GM19328 (cell line): ENCODE measurements around the gene FSTL4.

Source experiments
- ATAC-seq: cut with Tn5 transposase; IDR thresholded peaks from one replicate; pipeline ENCODE4 v1.9.1; 2021; ENCODE audit warnings: mild to moderate bottlenecking, moderate library complexity; ENCODE audit not compliant: unreplicated experiment

FSTL4 gene

DNA sequence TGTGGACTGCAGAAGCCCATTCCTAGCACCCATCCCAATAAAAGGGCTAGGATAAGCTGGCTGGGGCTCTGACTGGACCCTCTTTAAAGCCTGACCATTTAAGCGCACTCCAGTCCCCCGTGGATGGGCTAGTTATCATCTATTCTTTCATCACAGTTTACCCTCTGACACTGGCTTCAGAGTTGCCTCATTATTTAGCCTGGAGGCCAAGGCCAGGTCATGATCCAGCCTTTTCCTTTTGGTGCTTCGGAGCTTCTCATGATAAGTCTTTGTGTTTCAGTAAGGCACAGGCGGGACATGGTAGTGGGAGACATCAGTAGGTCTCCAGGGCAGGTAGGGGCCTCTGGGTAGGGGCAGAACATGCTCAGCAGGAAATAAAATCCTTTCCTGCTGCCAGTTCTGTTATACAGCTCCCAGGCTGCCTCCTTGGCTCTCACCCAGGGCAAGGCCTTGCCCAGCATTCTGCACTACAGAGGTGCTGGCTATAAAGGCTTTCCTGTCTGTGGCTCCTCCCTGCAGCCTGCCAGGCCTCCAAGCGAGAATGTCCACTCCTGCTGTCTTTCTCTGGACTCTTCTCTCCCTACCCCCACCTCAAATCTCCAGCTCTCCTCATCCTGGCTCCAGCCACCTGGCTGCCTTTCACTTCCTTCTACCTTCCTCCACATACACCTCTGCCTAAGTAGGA is 128.8 kb downstream of the FSTL4 start:
- no peak for ATAC-seq

DNA sequence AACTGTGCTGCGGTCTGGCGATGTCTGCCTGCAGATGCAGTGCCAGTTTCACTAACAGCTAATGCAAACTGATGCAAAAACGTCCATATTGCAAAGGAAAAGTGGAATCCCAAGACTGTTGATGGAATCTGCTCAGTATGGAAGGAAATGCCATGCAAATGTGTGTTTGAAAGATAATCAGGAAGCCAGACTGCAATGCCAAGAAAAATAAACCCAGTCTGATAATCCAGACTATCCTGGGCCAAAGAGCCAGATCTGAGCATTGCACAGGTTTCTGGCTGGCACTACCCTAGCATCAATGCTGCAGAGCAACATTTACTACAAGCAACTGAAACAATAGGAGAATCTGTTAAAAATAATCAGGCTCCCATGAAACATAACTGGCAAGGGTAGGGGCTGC is 130.3 kb downstream of the FSTL4 start:
- ATAC-seq, result no peak

DNA sequence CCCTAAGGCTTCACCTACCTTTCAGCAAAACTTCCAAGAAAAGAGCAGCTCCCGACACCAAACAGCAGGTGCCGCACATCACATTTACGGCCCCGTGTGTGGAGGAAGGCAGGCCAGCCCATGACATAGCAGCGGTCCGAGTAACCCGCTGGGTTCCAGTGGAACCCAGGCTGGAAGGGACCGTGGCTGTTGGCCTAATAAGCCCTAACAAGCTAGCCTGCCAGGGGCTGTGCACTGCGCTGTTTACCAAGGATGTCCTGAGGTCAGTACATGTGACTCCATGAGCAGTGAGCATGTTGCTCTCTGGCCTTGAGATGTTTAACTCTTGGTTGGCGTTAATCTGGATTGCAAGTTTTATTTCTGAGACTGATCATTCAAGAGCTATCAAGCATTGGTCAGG is 131.5 kb downstream of the FSTL4 start:
- no peak for ATAC-seq

DNA sequence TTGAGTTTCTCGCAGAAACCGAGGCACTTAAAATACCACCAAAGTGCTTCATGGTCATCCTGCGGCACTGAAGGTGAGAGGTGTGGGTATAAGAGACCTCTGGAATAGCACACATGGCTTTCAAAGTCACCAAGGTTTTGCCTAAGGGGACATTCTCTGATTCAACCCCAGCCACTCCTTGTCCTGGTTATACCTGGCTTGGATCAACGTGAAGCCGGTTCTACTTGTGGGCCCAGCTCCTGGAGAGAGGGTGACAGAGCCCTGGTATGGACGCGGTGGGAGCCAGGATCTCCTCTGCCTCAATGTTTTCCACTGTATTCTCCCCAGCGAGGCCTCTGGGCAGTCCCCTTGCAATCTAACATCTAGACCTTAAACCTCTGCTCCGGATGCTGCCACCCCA is 132.0 kb downstream of the FSTL4 start:
- ATAC-seq, result no peak

DNA sequence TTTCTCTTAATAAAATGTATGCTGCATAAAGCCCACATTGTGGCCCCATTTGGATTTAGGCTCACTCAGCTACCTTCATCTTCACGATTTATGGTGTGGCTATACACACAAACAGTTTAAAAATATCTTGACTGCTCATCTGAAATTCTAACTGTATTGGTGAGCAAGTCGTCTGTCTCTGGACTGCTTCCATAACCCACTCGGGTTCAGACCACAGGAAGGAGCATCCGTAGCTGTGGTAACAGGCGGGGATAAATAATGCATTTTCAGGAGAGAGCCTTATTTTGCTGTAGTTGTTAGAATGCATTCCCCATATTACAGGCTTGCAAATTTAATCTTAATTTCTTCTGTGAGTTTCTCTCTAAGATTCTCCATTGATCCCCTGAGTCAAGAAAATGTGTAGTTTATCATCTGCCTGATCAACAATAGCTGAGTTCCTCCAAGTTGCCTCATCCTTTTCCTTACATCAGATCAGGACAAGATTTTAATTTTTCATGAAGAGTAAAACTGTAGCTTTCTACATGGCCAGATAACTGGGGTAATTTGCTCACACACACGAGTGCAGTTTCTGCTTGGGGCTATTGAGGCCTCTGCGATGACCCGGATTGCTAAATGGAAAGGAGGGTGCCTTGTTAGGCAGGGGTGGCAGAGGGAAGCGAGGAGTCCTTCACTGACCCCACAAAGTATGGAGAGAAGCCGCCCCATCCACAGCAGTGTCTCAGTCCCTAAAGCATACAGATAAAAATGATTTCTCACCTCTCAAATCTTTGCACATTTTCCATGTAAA is 133.9 kb downstream of the FSTL4 start:
- no peak for ATAC-seq

DNA sequence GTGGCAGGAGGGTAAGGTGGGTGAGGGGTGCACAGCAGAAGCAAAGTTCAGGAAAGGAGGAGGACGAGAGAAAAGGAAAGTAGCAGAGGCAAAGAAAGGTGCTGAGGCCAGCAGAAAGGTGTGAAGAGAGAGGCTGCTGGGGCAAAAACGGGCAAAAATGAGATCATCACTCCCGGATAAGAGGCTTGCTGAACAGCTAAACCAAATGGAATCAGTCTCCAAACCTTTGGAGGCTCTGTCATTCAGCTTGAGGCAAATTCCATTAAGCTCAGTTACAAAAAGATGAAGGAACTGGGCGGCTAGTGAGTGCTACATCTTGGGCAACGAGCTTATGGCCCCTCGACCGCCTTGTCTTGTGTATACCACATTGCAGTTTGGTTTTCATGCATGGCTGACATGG is 136.4 kb downstream of the FSTL4 start:
- ATAC-seq, result no peak

DNA sequence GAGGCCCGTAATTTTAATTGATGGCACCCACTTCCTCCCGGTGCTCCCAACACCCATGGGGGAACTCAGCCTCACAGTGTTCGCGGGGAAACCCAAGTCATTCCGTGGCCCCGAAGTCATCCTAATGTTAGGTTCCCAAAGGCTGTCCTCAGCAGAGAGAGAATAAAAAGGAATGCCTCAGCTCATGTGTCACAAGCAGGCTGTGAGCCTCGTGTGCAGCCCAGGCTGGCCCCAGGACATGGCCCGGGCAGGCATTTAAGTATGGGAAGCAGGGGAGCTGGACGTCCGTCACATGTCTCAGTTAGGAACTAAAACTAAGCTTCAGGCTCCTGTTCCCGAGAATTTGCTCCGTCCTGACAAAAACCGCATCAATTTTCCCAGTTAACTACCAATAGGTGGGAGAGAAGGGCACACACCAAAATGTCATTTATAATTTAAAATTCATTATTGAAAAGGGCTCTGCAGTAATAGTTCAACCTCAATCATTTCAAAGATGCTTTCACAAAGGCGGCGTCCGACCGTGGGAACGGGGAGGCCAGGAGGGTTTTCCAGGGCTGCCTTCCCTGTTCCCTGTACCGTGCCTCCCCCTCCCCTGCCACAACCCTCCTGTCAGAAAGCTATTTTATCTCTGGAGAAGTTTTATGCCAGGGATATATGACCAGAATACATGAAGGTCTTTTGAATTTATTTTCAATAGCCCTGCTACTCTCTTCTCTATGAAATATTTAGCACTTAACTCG is 137.3 kb downstream of the FSTL4 start:
- ATAC-seq, result no peak

DNA sequence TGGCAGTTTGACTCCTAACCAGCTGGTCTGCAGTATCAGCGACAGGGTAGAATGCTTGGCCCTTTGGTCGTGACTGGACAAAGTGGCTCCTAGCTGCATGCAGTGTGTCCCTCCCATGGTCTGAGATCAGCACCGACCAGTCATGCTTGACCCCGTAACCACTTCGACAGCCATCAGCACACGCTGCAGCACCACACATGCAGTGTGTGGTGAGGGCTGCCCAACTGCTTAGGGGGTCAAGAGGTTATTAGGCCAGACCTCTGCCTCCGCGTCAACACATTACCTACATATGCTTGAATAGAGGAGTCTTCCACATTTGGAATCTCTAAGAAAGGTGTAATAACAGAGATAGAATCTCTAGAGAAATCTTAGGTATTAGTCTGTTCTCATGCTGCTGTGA is 139.1 kb downstream of the FSTL4 start:
- ATAC-seq, result no peak

DNA sequence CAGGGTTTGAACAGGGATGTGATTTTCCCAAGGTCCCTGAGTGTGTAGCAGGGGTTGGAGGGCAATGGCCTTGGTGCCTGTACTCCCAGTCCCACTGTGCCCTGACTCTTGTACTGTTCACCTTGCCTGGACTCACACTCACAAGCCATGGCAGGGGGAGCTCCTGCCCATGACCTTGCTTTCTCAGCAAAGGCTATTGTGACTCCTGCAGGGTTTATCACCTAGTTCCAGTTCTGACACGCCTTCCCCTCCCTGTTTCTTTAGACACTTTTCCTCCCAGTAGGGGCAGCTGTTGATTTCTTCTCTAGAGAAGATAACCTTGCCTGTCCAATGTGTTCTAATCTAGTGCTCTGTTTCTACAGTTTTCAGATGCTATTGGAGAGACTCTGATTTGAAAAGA is 139.5 kb downstream of the FSTL4 start:
- no peak for ATAC-seq

DNA sequence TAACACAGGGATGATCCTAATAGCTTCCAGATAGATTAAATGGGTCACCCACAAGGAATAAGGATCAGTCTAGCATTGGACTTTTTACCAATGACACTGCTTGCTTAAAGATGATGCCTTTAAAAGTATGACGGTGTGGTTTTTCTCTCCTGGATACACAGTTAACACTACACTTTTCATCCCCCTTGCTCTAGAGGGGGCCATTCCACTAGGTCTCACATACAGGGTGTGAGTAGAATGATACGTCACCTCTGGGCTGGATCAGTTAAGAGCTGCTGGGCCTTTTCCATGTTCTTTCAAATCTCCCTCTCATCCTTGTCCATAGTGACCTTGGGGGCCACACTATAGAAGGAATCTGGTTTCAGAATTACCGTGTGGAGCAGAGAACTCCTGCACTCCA is 140.6 kb downstream of the FSTL4 start:
- ATAC-seq, result no peak

DNA sequence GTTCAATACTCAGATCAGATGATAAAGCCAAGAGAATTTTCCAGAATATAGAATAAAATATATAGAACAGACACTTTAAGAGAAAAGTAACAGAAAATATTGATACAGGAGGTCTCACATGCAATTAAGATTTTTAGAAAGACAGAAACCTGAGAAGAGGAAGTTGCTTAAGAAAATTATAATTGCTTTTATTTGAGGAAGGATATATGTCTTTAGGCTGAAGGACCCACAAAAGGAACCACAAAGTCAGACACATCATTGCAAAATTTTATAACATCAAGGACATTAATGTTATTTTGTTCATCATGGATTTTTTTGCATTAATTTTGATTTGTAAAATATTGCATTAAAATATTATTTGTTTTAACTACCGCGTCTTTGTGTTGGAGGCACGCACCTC is 141.5 kb downstream of the FSTL4 start:
- no peak for ATAC-seq

DNA sequence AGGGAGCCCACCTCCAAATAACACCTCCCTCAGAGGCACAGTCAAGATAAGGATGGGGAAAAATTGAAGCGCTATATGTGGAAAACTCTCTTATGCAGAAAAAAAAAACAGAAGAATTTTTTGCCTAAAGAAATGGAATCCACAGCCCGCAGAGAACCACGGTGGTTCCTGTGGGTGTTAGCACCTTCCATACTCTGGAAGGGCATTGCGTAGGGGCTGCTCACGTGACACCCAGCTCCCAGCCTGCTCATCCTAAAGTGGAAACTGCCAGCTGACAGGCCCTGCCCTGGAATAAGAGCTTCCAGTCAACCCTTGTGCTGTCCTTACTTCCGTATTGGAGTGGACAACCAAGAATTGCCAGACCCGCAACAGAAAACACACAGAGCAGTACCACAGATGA is 142.5 kb downstream of the FSTL4 start:
- ATAC-seq, result no peak

DNA sequence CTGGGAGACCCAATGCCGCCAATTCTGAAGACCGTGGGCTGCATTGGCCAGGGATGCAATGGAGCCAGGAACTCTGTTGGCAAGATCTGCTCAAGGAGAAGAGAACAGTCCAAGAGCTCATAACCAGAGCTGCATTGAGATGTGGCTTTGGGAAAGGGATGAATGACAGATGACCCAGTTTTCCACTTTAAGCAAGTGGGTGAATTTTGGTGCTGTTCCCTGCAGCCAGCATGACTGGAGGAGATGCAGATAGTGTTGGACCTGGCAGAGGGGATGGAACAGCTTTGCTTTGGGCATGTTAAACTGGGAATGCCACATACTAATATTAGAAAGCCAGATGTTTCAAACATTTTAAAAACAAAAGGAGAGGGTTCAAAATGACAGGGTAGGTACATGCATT is 143.1 kb downstream of the FSTL4 start:
- no peak for ATAC-seq

DNA sequence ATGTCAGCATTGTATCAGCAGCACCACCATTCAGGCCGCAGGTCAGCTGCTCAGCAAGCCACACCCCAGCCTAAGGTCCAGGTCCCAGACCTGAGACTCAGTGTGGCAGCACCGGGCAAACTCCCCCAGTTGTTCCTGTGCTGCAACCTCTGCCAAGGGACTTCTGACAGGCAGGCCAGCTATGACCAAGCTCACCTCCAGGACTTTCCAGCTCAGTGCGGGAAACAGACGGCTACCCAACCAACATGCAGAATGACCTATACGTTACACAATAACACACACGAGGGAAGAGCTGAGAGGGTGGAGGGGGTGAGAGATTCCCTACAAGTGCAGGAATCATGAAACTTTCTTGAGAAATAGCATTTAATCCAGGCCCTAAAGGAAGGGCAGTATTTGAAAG is 143.7 kb downstream of the FSTL4 start:
- no peak for ATAC-seq

DNA sequence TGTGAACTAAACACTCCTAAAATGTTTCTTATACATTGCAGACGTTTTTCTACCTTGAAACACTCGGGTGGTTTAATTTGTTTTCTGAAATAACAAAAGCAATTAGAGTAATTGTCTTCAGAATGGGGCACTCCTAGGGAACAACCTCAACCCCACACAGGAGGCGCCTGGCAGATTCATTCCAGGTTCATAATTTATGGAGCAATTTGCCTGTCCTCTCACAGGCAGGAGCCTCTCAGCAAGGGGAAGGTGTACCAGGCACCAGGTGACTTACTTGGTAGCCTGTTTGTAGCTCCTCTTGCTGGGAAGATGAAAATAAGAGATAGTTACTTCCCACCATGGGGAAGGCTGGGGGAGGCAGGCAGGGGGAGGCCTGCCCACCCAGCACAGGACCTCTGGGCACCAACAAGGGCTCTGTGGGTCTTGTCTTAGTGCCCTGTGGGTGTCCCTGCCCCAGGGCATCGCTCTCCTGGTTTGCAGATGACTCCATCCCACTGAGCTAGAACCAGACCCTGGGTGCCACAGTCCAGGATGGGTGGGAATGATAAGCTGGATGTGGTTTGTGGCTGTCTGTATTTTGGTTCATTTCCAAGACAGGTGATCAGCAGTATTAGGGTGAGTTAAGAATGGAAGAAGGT is 144.4 kb downstream of the FSTL4 start:
- no peak for ATAC-seq

DNA sequence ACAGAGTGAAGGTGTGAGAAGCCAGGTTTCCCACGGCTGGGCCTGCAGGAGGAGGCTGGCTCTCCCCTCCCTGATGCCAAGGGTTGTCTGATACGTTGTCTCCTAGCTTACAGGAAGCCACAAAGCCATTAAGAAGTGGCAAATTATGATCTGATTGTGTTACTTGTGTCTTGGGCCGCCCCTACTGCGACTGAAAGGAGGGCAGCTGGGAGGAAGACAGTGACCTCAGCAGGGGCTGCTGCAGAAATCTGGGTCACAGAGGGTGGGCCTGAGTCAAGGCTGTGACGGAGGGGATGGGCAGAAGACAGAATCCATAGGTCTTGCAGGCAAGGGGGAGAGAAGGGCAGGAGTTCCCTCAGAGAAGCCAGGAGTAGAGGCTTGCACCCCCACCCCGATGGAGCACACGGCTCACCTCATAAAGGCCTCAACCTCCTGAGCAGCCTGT is 145.0 kb downstream of the FSTL4 start:
- ATAC-seq, result no peak

DNA sequence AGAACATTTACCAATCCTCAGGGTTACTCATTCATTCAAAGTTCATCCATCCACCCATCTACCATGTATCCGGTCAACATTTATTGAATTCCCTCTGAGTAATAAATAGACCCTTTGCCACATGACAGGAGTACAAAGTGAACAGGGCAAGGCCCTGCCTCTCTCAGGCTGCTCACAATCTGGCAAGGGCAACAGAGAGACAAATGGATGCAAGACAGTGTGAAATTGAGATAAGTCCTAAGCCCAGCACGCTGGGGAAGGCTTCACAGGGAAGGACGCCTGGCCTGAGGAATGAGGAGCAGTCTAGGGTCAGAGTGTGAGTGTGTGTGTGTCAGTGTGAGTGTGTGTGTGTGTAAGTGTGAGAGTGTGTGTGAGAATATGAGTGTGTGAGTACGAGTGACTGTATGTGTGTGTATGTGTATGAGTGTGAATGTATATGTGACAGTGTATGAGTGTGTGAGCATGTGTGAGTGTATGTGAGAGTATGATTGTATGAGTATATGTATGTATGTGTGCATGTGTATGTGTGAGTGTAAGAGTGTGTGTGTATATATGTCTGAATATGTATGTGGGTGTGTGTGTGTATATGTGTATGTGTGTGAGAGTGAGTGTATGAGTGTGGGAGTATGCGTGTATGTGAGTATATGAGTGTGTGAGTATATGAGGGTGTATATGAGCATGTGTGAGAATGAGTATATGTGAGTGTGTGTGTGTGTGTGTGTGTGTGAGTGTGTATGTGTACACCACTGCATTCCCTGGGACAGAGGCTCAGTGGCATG is 145.6 kb downstream of the FSTL4 start:
- ATAC-seq, result no peak

DNA sequence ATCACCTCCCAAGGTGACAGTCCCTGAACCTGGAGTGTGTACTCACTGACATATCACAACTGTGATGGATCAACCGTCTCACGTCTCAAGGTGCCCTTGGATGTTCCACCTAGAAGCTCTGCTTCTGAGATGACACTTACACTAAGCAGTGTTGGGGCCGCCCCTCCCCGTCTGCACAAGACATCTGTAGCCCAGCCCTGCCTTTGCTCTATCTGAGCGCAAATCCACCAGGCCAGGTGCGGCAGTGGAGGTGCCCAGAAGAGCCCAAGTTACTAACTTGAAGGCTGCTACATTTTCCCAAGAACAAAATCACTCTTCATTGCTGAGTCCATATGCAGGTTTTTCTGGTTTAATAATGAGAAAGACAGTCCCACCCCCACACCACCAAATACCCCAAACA is 148.3 kb downstream of the FSTL4 start:
- ATAC-seq, result no peak

DNA sequence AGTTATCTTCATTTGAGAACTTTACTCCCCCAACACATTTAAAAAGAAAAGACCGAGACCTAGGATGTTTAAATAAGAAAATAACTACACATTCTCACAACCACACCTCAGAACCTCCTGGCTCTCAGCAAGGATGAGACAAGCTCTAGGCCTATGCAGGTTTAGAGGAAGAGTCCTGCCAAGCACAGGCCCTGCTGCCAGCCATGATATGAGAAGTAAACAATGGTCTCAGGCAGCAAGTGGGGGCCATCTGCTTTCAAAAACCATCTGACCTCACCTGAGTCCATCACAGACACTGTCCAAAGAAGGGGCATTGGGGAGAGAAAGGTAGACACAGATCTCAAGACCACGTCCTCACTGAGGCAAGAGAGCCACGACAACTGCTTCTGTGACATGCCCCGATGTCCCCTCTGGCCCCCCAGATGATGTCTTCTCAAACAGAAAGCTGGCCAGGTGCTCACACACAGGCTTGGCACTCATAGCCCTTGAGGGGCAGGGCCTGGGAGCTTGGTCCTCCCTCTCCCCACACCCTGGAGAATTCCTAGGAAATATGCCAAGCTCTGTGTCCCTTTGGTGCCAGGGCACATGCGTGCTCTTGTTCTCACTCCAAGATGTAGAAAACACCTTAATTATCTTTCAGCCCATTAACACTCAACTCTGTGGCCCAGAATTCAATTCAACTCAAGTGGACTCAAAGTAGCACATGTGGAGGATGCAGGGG is 150.4 kb downstream of the FSTL4 start:
- ATAC-seq, result no peak

DNA sequence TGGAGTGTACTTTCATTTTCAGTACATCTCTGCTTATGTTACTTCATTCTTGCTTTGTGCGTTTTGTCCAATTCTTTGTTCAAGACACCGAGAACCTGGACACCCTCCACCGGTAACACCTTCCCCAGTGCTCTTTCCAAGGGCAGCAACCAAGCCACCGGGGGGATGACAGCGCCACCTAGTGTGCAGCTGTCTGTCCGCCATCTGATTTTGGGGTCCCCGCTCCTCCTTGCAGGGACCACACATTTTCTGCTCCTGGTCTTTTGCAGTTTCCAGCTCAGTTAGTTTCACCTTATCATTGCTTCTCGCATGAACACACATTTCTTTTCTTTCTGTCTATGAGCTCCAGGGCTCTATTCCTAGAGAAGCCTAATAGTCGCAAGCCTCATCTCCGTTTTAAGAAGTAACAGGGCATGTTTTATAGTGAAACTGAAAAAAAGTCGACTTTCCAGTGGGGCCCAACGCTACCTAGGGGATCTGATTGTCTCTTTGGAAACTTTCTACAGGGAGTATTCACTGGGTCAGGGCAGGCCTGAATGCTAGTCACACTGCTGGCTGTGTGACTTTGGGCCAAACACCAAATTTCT is 152.1 kb downstream of the FSTL4 start:
- no peak for ATAC-seq
